ENCODE measurements around the gene PLA2G2C.

The PLA2G2C gene

GRCh38 chr1:20210736-20211460, 24.6 kb upstream of the PLA2G2C start:
- H3K27me3 ChIP-seq (replicated peaks; ENCODE audit: control insufficient read depth, insufficient read depth, low read length, poor library complexity, severe bottlenecking), result no peaks in the 10 kb centered on the region

GRCh38 chr1:20209471-20209870, 23.2 kb upstream of the PLA2G2C start:
- Histone ChIP-seq H3K9me3 (ENCODE audit: control insufficient read depth, low read length) (no peaks in the 10 kb centered on the region), H3K4me3 (ENCODE audit: insufficient read depth, low read depth, low read length, poor library complexity, severe bottlenecking) (no peak overlapping the region), H3K4me1 (ENCODE audit: control insufficient read depth, insufficient read depth, low read length, poor library complexity, severe bottlenecking) (peaks cover 4% of the 10 kb centered on the region), H3K27ac (ENCODE audit: insufficient read depth, low read length, poor library complexity, severe bottlenecking) (no peak overlapping the region), H3K27me3 (replicated peaks; ENCODE audit: control insufficient read depth, insufficient read depth, low read length, poor library complexity, severe bottlenecking) (no peaks in the 10 kb centered on the region), H3K36me3 (ENCODE audit: control insufficient read depth, insufficient read depth, low read length) (no peaks in the 10 kb centered on the region)
- no peak for DNase-seq

More at GRCh38 chr1:20210736-20211460, 24.6 kb upstream of the PLA2G2C start:
- no peak overlapping the region for H3K27ac ChIP-seq (ENCODE audit: insufficient read depth, low read length, poor library complexity, severe bottlenecking)
- peaks cover 4% of the 10 kb centered on the region for H3K4me1 ChIP-seq (ENCODE audit: control insufficient read depth, insufficient read depth, low read length, poor library complexity, severe bottlenecking)
- no peaks in the 10 kb centered on the region for H3K36me3 ChIP-seq (ENCODE audit: control insufficient read depth, insufficient read depth, low read length)
- DNase-seq, result no peak
- no peaks in the 10 kb centered on the region for H3K9me3 ChIP-seq (ENCODE audit: control insufficient read depth, low read length)
- no peak overlapping the region for H3K4me3 ChIP-seq (ENCODE audit: insufficient read depth, low read depth, low read length, poor library complexity, severe bottlenecking)

- DNase-seq, result no peak
- no peaks in the 10 kb centered on the region for H3K4me1 ChIP-seq (ENCODE audit: control insufficient read depth, insufficient read depth, low read length, poor library complexity, severe bottlenecking)
- H3K27ac ChIP-seq (ENCODE audit: insufficient read depth, low read length, poor library complexity, severe bottlenecking), result no peak overlapping the region
- no peaks in the 10 kb centered on the region for H3K36me3 ChIP-seq (ENCODE audit: control insufficient read depth, insufficient read depth, low read length)
- no peaks in the 10 kb centered on the region for H3K27me3 ChIP-seq (replicated peaks; ENCODE audit: control insufficient read depth, insufficient read depth, low read length, poor library complexity, severe bottlenecking)
- H3K9me3 ChIP-seq (ENCODE audit: control insufficient read depth, low read length), result no peaks in the 10 kb centered on the region
- H3K4me3 ChIP-seq (ENCODE audit: insufficient read depth, low read depth, low read length, poor library complexity, severe bottlenecking), result no peak overlapping the region
Observed at GRCh38 chr1:20207546-20207945, 21.2 kb upstream of the PLA2G2C start.

- H3K27ac ChIP-seq (ENCODE audit: insufficient read depth, low read length, poor library complexity, severe bottlenecking), result no peak overlapping the region
- no peaks in the 10 kb centered on the region for H3K4me1 ChIP-seq (ENCODE audit: control insufficient read depth, insufficient read depth, low read length, poor library complexity, severe bottlenecking)
- no peaks in the 10 kb centered on the region for H3K27me3 ChIP-seq (replicated peaks; ENCODE audit: control insufficient read depth, insufficient read depth, low read length, poor library complexity, severe bottlenecking)
- H3K4me3 ChIP-seq (ENCODE audit: insufficient read depth, low read depth, low read length, poor library complexity, severe bottlenecking), result no peak overlapping the region
- no peaks in the 10 kb centered on the region for H3K36me3 ChIP-seq (ENCODE audit: control insufficient read depth, insufficient read depth, low read length)
- no peak for DNase-seq
- no peaks in the 10 kb centered on the region for H3K9me3 ChIP-seq (ENCODE audit: control insufficient read depth, low read length)
Observed at GRCh38 chr1:20202166-20202565, 15.8 kb upstream of the PLA2G2C start.

- H3K27ac ChIP-seq (ENCODE audit: insufficient read depth, low read length, poor library complexity, severe bottlenecking), result no peak overlapping the region
- no peaks in the 10 kb centered on the region for H3K27me3 ChIP-seq (replicated peaks; ENCODE audit: control insufficient read depth, insufficient read depth, low read length, poor library complexity, severe bottlenecking)
- no peaks in the 10 kb centered on the region for H3K36me3 ChIP-seq (ENCODE audit: control insufficient read depth, insufficient read depth, low read length)
- DNase-seq, result no peak
- H3K4me3 ChIP-seq (ENCODE audit: insufficient read depth, low read depth, low read length, poor library complexity, severe bottlenecking), result no peak overlapping the region
- H3K9me3 ChIP-seq (ENCODE audit: control insufficient read depth, low read length), result no peaks in the 10 kb centered on the region
- no peaks in the 10 kb centered on the region for H3K4me1 ChIP-seq (ENCODE audit: control insufficient read depth, insufficient read depth, low read length, poor library complexity, severe bottlenecking)
Observed at GRCh38 chr1:20200966-20201365, 14.6 kb upstream of the PLA2G2C start.

GRCh38 chr1:20199840-20200239, 13.5 kb upstream of the PLA2G2C start:
- no peaks in the 10 kb centered on the region for H3K4me1 ChIP-seq (ENCODE audit: control insufficient read depth, insufficient read depth, low read length, poor library complexity, severe bottlenecking)
- H3K27ac ChIP-seq (ENCODE audit: insufficient read depth, low read length, poor library complexity, severe bottlenecking), result no peak overlapping the region
- no peaks in the 10 kb centered on the region for H3K36me3 ChIP-seq (ENCODE audit: control insufficient read depth, insufficient read depth, low read length)
- H3K9me3 ChIP-seq (ENCODE audit: control insufficient read depth, low read length), result no peaks in the 10 kb centered on the region
- no peak overlapping the region for H3K4me3 ChIP-seq (ENCODE audit: insufficient read depth, low read depth, low read length, poor library complexity, severe bottlenecking)
- H3K27me3 ChIP-seq (replicated peaks; ENCODE audit: control insufficient read depth, insufficient read depth, low read length, poor library complexity, severe bottlenecking), result no peaks in the 10 kb centered on the region
- no peak for DNase-seq

GRCh38 chr1:20199403-20199802, 13.1 kb upstream of the PLA2G2C start:
- Histone ChIP-seq H3K36me3 (ENCODE audit: control insufficient read depth, insufficient read depth, low read length) (no peaks in the 10 kb centered on the region), H3K27ac (ENCODE audit: insufficient read depth, low read length, poor library complexity, severe bottlenecking) (no peak overlapping the region), H3K4me3 (ENCODE audit: insufficient read depth, low read depth, low read length, poor library complexity, severe bottlenecking) (no peak overlapping the region), H3K27me3 (replicated peaks; ENCODE audit: control insufficient read depth, insufficient read depth, low read length, poor library complexity, severe bottlenecking) (no peaks in the 10 kb centered on the region), H3K9me3 (ENCODE audit: control insufficient read depth, low read length) (no peaks in the 10 kb centered on the region), H3K4me1 (ENCODE audit: control insufficient read depth, insufficient read depth, low read length, poor library complexity, severe bottlenecking) (no peaks in the 10 kb centered on the region)
- no peak for DNase-seq

- DNase-seq, result no peak
- H3K4me3 ChIP-seq (ENCODE audit: insufficient read depth, low read depth, low read length, poor library complexity, severe bottlenecking), result no peak overlapping the region
- no peaks in the 10 kb centered on the region for H3K36me3 ChIP-seq (ENCODE audit: control insufficient read depth, insufficient read depth, low read length)
- H3K9me3 ChIP-seq (ENCODE audit: control insufficient read depth, low read length), result no peaks in the 10 kb centered on the region
- no peaks in the 10 kb centered on the region for H3K27me3 ChIP-seq (replicated peaks; ENCODE audit: control insufficient read depth, insufficient read depth, low read length, poor library complexity, severe bottlenecking)
- no peaks in the 10 kb centered on the region for H3K4me1 ChIP-seq (ENCODE audit: control insufficient read depth, insufficient read depth, low read length, poor library complexity, severe bottlenecking)
- H3K27ac ChIP-seq (ENCODE audit: insufficient read depth, low read length, poor library complexity, severe bottlenecking), result no peak overlapping the region
Observed at GRCh38 chr1:20198918-20199317, 12.6 kb upstream of the PLA2G2C start.

- H3K4me1 ChIP-seq (ENCODE audit: control insufficient read depth, insufficient read depth, low read length, poor library complexity, severe bottlenecking), result no peaks in the 10 kb centered on the region
- no peaks in the 10 kb centered on the region for H3K36me3 ChIP-seq (ENCODE audit: control insufficient read depth, insufficient read depth, low read length)
- DNase-seq, result no peak
- H3K27me3 ChIP-seq (replicated peaks; ENCODE audit: control insufficient read depth, insufficient read depth, low read length, poor library complexity, severe bottlenecking), result no peaks in the 10 kb centered on the region
- no peak overlapping the region for H3K27ac ChIP-seq (ENCODE audit: insufficient read depth, low read length, poor library complexity, severe bottlenecking)
- H3K4me3 ChIP-seq (ENCODE audit: insufficient read depth, low read depth, low read length, poor library complexity, severe bottlenecking), result no peak overlapping the region
- H3K9me3 ChIP-seq (ENCODE audit: control insufficient read depth, low read length), result no peaks in the 10 kb centered on the region
Observed at GRCh38 chr1:20198296-20198695, 12.0 kb upstream of the PLA2G2C start.

GRCh38 chr1:20197329-20197791, 11.0 kb upstream of the PLA2G2C start:
- no peaks in the 10 kb centered on the region for H3K27me3 ChIP-seq (replicated peaks; ENCODE audit: control insufficient read depth, insufficient read depth, low read length, poor library complexity, severe bottlenecking)
- no peak overlapping the region for H3K27ac ChIP-seq (ENCODE audit: insufficient read depth, low read length, poor library complexity, severe bottlenecking)
- no peaks in the 10 kb centered on the region for H3K9me3 ChIP-seq (ENCODE audit: control insufficient read depth, low read length)
- H3K4me1 ChIP-seq (ENCODE audit: control insufficient read depth, insufficient read depth, low read length, poor library complexity, severe bottlenecking), result no peaks in the 10 kb centered on the region
- no peaks in the 10 kb centered on the region for H3K36me3 ChIP-seq (ENCODE audit: control insufficient read depth, insufficient read depth, low read length)
- H3K4me3 ChIP-seq (ENCODE audit: insufficient read depth, low read depth, low read length, poor library complexity, severe bottlenecking), result no peak overlapping the region
- no peak for DNase-seq

Measured in effector memory CD4-positive, alpha-beta T cell (primary cell).